GM19193 (cell line): ENCODE data around the gene LAMA3.

Experiments used
- POLR2A ChIP-seq: IDR thresholded peaks from 4 replicates; pipeline ENCODE4 v1.6.1; 2011; ENCODE audit not compliant: insufficient read depth, insufficient read length; ENCODE audit errors: extremely low read depth

The LAMA3 gene

DNA sequence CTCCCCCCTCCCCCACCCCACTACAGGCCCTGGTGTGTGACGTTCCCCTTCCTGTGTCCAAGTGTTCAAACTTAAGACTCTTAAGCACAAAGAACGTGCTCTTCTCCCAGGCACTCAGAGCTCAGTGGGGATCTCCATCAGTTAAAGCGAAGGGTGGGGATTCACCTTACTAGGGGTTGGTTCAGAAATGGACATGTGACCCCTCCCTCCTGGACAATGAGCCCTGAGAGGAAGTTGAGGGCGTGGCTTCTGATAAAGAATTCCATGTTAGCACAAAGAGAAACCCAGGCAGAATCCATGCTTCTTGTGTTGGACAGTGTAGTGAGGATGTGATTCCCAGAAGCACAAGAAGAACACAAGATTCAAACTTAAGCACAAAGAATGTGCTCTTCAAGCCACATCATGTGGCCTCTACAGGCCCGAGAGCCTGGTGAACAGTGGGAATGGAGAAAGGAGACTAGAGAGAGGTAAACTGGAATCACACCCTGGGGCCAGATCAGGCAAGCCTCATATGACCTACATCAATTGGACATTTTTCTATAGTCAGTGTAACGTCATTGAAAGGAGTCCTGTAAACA, 247.2 kb downstream of the LAMA3 start:
- no peak for TF ChIP-seq POLR2A

GRCh38 chr18:23938043-23938756, 248.9 kb downstream of the LAMA3 start:
- TF ChIP-seq POLR2A = no peak

DNA sequence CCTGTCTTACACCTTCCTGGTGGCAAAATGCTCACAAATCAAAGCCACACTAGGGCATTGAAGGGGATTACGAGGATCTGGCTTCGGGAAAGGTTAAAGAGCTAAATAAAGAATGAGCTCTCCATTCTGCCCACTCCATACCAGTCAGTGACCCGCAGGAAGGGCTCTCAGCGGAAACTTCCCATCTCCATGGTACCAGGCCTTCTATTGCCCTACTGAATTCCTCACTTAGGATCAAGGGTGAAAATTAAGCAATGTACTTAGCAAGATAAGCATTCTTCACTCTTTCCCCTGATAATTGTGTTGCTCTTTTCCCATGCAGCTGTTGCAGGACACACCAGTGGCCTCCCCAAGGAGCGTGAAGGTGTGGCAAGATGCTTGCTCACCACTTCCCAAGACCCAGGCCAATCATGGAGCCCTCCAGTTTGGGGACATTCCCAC, 249.7 kb downstream of the LAMA3 start:
- no peak for TF ChIP-seq POLR2A

DNA sequence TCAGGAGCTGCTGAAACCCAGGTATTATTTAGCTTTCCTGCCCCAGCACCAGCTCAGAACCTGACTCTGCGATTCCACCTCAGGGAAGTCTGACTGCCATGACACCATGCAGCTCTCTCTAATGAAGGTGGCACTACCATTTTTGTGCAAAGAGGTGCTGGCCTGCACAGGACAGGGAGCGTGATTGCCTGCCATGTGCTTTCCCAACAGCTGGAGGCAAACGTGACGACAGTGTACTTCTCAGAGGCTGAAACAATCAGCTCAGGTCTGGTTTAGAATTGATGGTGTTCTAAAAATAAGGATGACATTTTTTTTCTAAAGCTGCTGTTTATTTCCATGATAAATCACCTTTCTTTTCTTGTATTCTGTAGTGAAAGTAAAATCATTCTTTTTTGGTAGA, 250.1 kb downstream of the LAMA3 start:
- TF ChIP-seq POLR2A = no peak

- TF ChIP-seq POLR2A = no peak
Observed at GRCh38 chr18:23939896-23940295, 250.6 kb downstream of the LAMA3 start.

DNA sequence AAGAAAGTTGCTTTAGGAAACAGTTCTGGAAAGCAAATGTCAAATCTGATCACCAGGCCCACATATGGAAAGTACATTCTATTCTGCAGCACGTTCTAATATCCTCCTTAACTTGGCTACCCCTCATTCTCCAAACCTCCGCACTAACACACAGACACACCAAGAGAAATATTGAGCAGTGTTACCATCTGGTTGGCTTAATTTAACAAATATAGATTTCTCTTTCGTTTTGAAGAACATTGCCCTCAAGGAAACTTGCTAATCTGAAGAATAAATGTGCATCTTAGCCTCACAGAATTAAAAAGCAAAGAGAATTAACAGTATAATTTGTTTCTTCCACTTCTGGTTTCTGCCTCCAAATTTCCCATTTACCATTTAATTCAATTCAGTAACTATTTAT, 252.5 kb downstream of the LAMA3 start:
- no peak for TF ChIP-seq POLR2A

DNA sequence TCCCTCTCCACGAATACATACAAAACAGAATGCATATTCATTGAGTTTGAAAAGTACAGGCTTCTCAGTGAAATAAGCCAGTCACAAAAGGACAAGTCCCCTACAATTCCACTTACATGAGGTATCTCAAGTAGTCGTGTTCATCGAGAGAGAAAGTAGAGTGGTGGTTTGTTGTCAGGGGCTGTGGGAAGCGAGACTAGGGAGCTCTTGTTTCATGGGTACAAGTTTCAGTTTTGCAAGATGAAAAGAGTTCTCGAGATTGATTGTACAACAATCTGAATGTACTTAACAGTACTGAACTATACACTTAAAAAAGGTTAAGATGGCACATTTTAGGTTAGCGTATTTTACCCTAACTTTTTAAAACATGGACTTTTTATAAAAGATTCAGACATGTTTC, 253.9 kb downstream of the LAMA3 start:
- no peak for TF ChIP-seq POLR2A

GRCh38 chr18:23943903-23944624, 254.8 kb downstream of the LAMA3 start:
- TF ChIP-seq POLR2A = no peak

DNA sequence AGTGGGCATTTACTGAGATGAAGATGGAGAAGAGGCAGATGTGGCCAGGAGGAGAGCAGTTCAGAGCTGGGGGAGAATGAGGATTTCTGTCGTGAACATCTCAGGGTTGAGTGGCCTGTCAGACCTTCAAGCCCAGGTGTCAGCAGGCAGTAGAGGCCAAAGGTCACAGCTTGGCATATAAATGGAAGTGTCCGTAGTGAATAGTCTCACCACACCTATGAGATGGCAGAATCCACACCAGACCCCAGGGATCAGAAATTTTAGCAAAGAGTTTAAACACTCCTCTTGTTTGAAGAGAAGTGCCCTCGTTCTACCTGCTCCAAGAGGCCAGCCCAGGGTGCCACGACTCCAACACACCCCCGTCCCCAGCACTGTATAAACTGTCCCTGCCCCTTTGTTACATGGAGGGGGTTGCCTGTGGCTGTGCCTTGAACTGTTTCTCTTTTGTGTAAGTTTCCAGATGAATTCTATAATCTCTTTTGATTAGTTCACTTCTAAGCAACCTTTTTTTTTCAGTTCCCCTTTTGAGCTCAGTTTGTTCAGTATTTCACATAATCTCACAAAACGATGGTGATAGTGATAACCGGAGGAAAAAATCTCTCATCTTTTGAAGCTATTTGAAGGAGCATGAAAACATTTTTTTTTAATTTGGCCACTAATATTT, 256.3 kb downstream of the LAMA3 start:
- no peak for TF ChIP-seq POLR2A

- TF ChIP-seq POLR2A = no peak
Observed at GRCh38 chr18:23949863-23950262, 260.6 kb downstream of the LAMA3 start.

DNA sequence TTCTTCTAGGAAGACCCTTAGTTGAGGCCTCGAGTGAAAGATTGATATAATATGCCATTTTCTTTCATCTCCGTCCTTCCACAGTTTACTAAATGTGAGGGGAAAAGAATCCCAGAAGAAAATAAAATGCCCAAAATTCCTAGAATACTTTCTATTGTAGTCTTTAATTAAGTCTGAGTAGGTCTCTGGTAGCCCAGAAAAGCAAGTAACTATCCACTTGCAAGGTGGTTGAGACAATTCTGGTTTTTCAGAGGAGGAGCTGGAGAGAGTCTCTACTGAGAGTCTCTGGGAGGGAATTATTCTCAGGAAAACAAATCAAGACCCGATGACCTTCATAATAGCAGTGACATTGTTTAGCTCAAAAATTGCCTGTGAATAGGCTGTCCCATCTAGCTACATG, 261.4 kb downstream of the LAMA3 start:
- TF ChIP-seq POLR2A = no peak

DNA sequence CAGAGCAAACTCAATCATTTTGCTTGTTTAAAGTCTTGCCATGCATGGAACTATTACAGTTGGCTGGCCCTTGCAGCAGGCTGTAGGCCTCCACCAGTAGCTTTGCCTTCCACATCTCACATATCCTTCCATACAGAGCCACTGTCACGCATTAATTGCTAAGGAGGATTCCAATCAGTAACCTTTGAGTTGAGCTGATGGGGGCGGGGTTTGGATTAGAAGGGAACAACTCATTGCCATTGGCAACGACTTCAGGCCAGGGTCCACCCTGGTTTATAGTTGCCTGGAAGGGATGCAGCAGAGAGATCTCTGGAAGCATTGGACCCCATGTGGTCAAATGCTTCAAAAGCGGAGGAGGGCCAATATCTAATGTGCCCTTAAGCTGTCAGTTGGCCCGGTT, 262.0 kb downstream of the LAMA3 start:
- TF ChIP-seq POLR2A = no peak

DNA sequence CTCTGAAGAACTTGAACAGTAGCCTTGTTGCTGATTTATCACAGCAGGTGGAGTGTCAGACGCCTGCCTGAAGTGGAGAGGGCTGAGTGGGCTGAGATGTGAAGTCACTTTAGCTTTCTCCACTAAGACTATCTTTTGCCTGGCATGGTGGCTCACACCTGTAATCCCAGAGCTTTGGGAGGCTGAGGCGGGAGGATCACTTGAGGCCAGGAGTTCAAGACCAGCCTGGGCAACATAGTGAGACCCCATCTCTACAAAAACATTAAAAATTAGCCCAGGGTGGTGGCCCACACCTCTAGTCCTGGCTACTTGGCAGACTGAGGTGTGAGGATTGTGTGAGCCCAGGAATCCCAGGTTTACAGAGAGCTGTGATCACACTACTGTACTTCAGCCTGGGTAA, 264.7 kb downstream of the LAMA3 start:
- no peak for TF ChIP-seq POLR2A

DNA sequence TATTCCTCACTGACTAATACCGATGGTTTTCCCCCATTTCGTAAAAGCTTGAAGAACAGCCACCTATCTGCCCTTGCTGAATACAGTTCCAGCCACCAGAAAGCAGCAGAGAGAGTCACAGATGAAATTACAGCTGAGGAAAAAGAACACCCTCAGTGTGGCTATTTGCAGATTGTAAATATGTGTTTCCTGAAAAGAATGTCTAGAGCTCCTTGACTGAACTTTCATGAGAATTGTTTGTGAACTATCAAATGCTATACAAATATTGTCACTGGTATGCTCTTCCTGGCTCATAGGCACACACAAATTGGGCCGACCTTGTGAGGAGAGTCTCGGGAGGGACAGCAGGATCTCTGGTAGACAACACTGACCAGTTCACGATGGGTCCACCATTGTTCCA, 267.2 kb downstream of the LAMA3 start:
- no peak for TF ChIP-seq POLR2A

- no peak for TF ChIP-seq POLR2A
Observed at GRCh38 chr18:23958036-23958435, 268.8 kb downstream of the LAMA3 start.

DNA sequence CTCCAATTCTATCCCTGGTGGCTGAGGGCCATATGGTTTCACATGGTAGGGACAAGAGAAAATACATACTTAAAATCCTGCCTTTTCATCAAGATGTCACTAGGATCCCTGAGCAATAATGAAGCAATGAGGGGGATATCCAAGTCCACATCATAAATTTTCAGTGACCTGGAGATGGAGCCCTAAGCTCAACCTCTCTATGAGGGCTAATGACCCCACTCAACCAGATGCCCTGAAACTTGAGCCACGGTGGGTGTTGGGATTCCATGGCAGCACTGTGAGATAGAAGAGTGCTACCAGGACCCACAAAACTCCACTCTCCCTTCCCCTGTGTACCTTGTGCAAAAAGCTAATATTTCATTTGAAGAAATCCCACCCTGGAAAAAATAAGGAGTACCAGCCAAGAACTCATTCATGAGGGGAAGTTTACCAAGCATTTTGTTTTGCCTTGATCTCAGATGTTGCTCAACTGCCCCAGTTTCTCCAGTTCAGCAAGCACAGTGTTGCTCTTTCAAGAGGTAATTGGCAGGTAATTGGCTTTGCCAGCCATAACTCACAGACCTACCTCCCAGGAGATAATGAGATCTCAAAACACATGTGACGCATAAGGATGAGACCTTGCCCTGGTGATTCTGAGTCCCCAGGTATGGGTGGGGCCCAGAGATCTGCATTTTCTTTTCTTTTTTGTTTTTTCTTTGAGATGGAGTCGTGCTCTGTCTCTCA, 274.4 kb downstream of the LAMA3 start:
- no peak for TF ChIP-seq POLR2A
